Cerebellar nuclear complex (tissue), 1 donor: Measurements from ENCODE around the gene LAPTM4A.
"Not testable (repeated sequence)": the region's sequence is repeated elsewhere in the genome, so short reads cannot be mapped to it uniquely, and the experiment has no call there.

Experiments used
- DNase-seq, 2 experiments: peaks; one replicate each; lab custom pipeline; 2025; lab: John Stamatoyannopoulos, UW

Gene LAPTM4A

DNA sequence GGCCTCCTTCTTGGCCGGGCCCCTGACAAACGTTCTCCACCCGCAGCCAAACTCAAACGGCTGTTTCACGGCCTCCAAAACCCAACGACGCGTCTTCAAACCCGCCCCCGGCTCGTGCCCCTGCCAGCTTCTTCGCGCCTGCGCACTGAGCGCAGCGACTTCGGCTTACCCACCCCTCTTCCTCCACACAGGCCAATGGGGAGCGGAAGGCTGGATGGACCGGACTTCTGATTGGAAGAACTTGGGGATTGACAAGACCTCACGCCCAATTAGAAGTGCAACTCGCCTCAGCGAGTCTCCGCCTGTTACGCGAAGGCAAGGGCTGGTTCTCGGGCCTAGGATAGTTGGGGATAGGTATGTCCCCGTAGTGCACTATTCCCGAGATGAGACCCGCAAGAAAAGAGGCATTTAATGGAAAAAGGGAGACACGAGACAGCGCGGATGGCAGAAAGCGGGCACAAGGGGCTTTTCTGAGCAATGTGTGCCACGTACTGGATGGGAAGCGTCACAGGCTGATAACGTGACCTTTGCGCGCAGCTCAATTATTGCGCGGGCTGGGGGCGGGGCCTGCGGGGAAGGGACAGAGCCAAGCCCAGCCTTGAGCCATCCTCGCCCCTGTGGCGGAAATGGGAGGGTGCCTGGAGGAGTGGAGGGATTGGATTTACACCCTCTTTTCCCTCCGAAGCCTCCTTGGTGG, at the start of gene LAPTM4A:
TSS of gene LAPTM4A (minus strand) at position 97 of the 697 bp plus-strand sequence. CDS start 108 bp downstream, outside the sequence.
- peak; percentile 96 to 98 for DNase-seq

DNA sequence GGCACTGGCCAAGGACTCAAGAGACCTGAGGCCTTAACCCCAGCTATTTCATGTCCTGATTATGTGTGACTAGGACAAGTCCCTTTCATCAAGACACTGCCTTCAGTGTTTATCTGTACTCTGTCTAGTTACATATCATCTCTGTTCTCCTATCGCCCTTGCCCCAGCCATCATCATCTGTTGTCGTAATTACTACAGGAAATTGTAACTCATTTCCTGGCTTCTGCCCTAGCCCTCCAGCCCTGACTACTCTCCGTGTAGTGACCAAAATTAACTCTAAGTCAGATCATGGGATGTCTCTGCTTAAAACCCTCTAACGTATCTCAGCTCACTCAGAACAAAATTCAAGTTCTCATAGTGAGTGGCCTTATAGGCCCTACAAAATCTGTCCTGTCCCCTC, 49.3 kb upstream of the LAPTM4A start:
- DNase-seq, result no peak

- no peak for DNase-seq
These were observed 48.4 kb upstream of the LAPTM4A start for GRCh38 chr2:20099780-20100179.

DNA sequence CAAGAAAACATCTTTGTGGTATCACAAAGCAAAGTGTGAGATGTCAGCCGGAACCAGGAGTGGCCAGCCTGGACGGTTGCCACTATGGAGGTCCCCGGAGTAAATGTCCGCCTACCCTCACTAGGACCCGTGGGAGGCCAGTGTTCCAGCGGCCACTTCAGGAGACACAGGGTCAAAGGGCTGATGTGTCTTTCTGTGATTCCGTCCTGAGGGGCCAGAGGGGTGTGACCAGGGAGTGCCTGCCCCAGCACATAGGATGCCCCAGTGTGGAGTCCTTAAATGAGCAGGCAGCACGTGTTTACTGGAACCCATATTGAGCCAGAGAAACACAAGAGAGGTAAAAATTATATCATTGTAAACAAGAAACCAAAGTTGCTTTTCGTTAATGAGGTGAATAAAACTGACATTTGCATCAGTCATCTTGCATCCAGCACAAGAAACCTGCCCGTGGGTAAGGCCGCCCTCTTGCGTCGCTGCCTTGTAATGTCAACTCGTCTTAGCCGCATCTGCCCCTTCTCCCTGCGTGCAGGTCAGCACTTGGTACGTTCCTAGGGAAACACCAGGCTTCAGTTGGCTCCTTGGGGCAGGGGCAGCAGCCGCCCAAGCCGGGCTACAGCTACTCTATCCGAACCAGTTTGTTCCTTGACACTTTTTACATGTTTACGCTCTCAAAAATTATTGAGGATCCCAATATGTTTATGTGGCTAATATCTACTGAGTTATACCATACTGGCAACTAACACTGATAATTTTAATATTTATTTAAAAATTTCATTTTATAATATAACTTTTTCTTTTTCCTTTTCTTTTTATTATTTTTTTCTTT, 46.7 kb upstream of the LAPTM4A start:
- peak; percentile 11 to 48 for DNase-seq

DNA sequence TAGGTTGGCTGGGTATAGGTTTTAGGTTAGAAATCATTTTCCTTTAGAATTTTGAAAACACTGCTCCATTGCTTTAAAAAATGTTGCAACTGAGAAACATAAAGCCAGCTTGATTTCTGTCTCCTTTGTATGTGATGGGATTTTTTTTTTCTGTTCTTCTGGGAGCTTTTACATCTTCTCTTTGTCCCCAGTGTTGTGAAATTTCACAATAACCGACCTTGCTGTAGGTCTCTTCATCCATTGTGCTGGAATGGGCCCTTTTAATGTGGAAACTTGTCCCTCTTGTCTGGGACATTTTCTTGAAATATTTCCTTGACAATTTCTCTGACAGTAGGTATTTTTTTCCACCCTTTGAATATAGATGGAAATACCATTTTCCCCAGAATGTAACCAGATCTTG, 44.0 kb upstream of the LAPTM4A start:
- no peak for DNase-seq

DNA sequence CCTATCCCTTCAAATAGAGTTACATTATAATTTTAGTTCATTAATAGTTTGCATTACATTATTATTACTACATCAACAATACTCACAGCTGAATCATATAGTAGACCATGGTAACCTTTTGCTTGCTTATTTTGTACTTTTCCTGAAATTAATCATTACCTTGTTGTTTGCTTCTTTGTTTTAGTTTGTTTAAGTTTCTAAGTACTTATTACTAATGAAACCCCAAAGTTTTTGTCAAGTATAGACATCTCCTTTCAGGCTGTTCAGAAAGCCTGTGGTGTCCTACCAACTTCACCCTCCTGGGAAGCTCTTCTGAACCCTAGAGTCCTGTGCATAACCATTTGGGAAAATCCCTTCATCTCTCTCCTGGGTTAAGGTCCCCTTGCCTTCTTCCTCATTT, 43.5 kb upstream of the LAPTM4A start:
- no peak for DNase-seq

GRCh38 chr2:20094142-20094755, 42.8 kb upstream of the LAPTM4A start:
- DNase-seq, result no peak

- no peak for DNase-seq
These were observed 42.1 kb upstream of the LAPTM4A start for GRCh38 chr2:20093263-20094141.

DNA sequence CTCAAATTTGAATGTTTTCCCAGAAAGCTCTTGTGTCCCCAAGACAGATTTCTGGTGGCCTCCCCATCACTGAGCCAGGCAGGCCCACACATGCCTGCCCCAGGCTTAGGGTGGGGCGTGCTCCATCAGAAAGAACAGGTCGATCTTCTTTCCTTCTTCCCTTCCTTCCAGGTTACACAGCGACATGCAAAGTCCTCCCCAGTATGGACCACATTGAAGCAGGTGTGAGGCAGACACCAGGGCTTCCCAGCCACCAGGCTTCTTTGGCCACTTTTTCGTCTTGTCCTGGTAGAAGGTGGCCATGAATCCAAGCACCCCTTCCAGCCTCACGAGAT, 41.4 kb upstream of the LAPTM4A start:
- no peak for DNase-seq

- DNase-seq, result no peak
These were observed 40.9 kb upstream of the LAPTM4A start for GRCh38 chr2:20092226-20092900.

DNA sequence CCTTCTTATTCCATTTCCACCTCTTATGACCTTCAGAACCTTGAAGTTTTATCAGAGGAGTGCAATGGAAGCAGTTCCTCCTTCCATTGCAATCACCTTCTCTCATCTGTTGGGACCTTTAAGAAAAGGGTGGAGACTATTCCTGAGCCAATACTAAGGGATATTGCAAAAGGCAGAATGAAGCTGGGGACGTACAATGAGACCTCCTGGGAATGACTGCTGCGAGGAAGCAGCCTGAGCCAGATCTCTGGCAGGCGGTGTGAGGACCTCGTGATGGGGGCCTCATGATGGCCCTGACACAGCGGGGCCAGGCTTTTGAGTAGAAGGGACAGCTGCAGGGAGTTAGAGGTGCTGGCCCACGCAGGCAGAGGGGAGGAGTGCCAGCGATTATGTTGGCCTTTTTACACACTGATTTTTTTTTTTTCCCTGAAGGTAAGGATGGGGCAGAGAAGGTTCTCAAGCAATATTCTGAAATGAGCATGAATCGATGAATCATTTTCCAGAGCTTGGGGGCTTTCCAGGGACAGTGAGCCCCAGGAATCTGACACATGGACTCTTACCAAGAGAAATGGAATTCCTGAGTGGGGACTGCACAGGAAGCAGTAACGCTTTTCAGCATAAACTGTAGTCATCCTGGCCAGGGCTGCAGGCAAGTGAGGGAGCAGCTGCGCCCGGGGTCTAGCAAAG, 40.0 kb upstream of the LAPTM4A start:
- no peak for DNase-seq

- no peak for DNase-seq
These were observed 38.5 kb upstream of the LAPTM4A start for GRCh38 chr2:20089715-20090464.

- not testable (repeated sequence) for DNase-seq
These were observed 34.5 kb upstream of the LAPTM4A start for GRCh38 chr2:20085909-20086308.

DNA sequence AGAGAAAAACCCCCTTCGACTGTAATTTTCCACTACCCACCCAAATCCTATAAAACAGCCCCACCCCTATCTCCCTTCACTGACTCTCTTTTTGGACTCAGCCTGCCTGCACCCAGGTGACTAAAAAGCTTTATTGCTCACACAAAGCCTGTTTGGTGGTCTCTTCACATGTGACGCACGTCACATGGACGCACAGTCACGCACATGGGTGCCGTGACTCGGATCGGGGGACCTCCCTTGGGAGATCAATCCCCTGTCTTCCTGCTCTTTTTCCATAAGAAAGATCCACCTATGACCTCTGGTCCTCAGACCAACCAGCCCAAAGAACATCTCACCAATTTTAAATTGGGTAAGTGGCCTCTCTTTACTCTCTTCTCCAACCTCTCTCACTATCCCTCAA, 31.4 kb upstream of the LAPTM4A start:
- not testable (repeated sequence) for DNase-seq

GRCh38 chr2:20081841-20082240, 30.4 kb upstream of the LAPTM4A start:
- DNase-seq, result no peak

DNA sequence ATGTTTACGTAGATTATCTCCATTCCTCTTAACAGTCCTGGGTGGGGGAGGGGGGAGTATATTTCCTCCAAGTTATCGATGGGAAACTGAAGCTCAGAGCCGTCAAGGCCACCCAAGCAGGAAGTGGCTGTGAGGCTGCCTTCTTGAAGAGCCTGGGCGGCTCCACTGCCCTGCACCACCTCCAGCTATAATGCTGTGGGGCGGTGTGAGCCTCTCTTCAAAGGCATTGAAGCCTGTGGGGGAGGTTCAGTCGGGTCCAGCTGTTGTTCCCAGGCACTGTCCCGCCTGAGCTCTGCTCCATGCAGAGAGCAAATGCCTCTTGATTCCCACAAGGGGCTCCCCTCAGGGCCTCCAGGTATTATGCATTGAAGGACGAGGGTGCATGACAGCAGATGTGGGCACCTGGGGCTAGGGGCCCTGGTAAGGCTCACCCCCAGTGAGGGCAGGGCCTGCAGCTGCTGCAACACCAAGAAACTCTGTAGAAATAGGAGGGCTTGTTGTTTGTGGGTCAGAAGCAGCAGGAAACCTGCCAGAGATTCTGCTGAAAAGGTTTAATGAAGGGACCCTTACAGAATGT, 29.5 kb upstream of the LAPTM4A start:
- DNase-seq, result no peak

DNA sequence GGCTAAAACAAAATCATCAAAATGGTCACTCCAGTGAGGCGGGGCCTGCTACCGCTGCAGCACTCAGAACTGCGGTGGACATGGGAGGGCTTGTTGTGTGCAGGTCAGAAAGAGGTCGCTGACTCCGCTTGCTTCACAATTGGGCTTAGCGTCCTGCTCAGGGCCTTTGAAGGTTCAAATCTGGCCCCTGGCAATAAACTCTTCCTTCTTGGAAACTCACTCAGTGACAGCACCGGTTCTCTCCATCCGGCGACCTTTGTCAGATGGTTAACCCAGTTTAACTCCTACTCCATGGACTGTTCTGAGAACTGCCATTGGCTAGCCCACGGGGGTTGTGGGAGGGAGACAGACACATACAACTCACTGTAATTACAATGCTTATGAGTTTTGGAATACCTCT, 29.0 kb upstream of the LAPTM4A start:
- DNase-seq, result no peak

- DNase-seq, result no peak
These were observed 28.2 kb upstream of the LAPTM4A start for GRCh38 chr2:20079546-20080115.

DNA sequence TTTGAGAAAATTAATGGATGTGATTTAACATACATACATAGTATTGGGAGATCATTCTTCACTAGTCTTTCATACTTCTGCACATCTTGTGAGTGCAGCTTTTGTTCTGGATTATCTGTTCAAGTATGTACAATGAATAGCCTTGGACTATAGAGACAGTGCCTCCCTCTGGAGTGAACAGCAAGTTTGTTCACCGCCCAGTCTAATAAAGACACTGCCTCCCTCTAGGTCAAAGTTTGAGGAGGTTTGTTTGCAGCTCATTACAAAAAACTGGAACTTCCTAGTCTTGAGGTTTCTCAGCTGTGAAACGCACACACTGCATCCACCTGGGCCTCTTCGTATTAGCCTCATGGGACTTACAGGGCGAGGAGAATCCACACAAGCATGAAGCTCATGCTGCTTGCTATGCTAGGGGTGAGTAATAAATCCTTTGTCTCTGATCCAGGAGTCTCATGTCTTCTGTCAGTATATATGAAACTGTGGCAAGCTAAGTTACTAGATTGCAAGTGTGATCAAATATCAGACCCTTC, 26.0 kb upstream of the LAPTM4A start:
- no peak for DNase-seq
